Spleen (tissue), 7 donors: Measurements from ENCODE around the gene PTPN7.

Source experiments
- CTCF ChIP-seq, 11 experiments: fragments of 200-600 bp in 7 of 11; fragments of 450-650 bp in 4 of 11; sonication (generic) in 4 of 11; IDR thresholded peaks in 8 of 11; conservative IDR thresholded peaks in 3 of 11; 1 replicate in 7 of 11; 2 replicates in 4 of 11; pipeline versions ENCODE4 v1.4.0 to v1.8.0; 2016 to 2021; ENCODE audit warnings: antibody characterized with exemption in 11 of 11, inconsistent platforms in 4 of 11, mild to moderate bottlenecking in 1 of 11
- POLR2A ChIP-seq, 3 donors: fragments of 450-650 bp; IDR thresholded peaks; one replicate each; pipeline ENCODE4 v1.5.1; 2017; ENCODE audit warnings: antibody characterized with exemption in 3 of 3, mild to moderate bottlenecking in 1 of 3
- POLR2AphosphoS5 ChIP-seq, 3 donors: sonication (generic); formaldehyde crosslinking; IDR thresholded peaks; one replicate each; pipeline ENCODE4 v1.5.1; 2017; ENCODE audit warnings: antibody characterized with exemption in 3 of 3
- donor health status: DM: no; HTN: no; CAD: no; lungs with moderate emphysema.
- donor health status: DM: no; HTN: no; CAD: no.
- donor health status: DM: no; HTN: no; CAD: no.

GRCh38 chr1:202101184-202101583 is 59.2 kb downstream of the PTPN7 start:
- TF ChIP-seq CTCF (IDR thresholded peaks at IDR 0.05 in 8 of 11, conservative IDR thresholded peaks at IDR 0.05 in 3 of 11): no peak
- no peak for TF ChIP-seq POLR2AphosphoS5 (IDR thresholded peaks at IDR 0.05)
- no peak for TF ChIP-seq POLR2A (IDR thresholded peaks at IDR 0.05)
